HepG2 (cell line): Measurements from ENCODE around the gene OR2M3. TPM values are rescaled to one million over a fixed set of nuclear protein-coding genes. Genes with fewer than 3 reads are reported as not detected.

Source experiments
- ATAC-seq: fragments of 200-7000 bp; cut with Tn5 transposase; 3 replicates; pipeline ENCODE4 v1.9.1; 2020; ENCODE audit warnings: mild to moderate bottlenecking, moderate library complexity
- BruUV-seq: library from RNA; stranded (reverse); fragments of 400-500 nt; replicated peaks from 2 replicates; lab custom pipeline; 2021; lab: Mats Ljungman, UMichigan
- CTCF ChIA-PET: fragments of 300-600 bp; formaldehyde crosslinking; extraction: SDS; loops from one replicate; lab custom pipeline; 2021; ENCODE audit warnings: low total read pairs, inconsistent platforms, low intra/inter-chr PET ratio; lab: Yijun Ruan, JAX
- POLR2A ChIA-PET: fragments of 350-600 bp; sonication (Branson Sonifier 250); formaldehyde crosslinking; loops from one replicate; lab custom pipeline; 2020; ENCODE audit warnings: antibody characterized with exemption, inconsistent platforms; lab: Yijun Ruan, JAX
- DNase-seq: peaks from one replicate; pipeline ENCODE4 v3.0.0-alpha.2; 2015; ENCODE audit warnings: low spot score
- FAIRE-seq: peaks from 3 replicates; lab custom pipeline; 2011; peaks lifted over from hg19 to GRCh38; lab: Jason Lieb, UNC
- H2AFZ ChIP-seq: one replicate; pipeline ENCODE4 v1.6.1; 2011; ENCODE audit warnings: low read length, inconsistent platforms
- H3K27ac ChIP-seq: fragments of 300-600 bp; 3 replicates; pipeline ENCODE4 v1.8.0; 2011; ENCODE audit warnings: mixed run types, mild to moderate bottlenecking, mixed read lengths, low read length, inconsistent platforms; ENCODE audit not compliant: insufficient read depth; ENCODE audit errors: extremely low read length
- H3K27me3 ChIP-seq, 2 experiments: fragments of 200-600 bp in 1 of 2; 2 replicates in 1 of 2; 3 replicates in 1 of 2; pipeline versions ENCODE4 v1.6.0 to v1.8.0; 2011; ENCODE audit warnings: low read length in 2 of 2, mild to moderate bottlenecking in 2 of 2, moderate library complexity in 2 of 2, inconsistent platforms in 1 of 2; ENCODE audit not compliant: insufficient read depth in 2 of 2, control insufficient read depth in 1 of 2
- H3K36me3 ChIP-seq, 2 experiments: fragments of 200-600 bp in 1 of 2; replicated peaks in 1 of 2; 2 replicates in 1 of 2; 3 replicates in 1 of 2; pipeline versions ENCODE4 v1.5.1 to v1.8.0; 2011; ENCODE audit warnings: low read length in 2 of 2, inconsistent platforms in 1 of 2; ENCODE audit not compliant: insufficient read depth in 2 of 2, control insufficient read depth in 1 of 2
- H3K4me1 ChIP-seq: 2 replicates; pipeline ENCODE4 v1.5.1; 2012; ENCODE audit warnings: low read length, inconsistent platforms; ENCODE audit not compliant: insufficient read depth
- H3K4me2 ChIP-seq: 2 replicates; pipeline ENCODE4 v1.6.0; 2011; ENCODE audit warnings: low read depth, low read length, inconsistent platforms
- H3K4me3 ChIP-seq, 3 experiments: fragments of 200-600 bp in 1 of 3; sonication (generic), shearing (Covaris generic) in 1 of 3; replicated peaks in 1 of 3; 2 replicates each; pipeline ENCODE4 v1.5.1; 2011 to 2016; ENCODE audit warnings: low read length in 3 of 3, inconsistent platforms in 2 of 3, low read depth in 2 of 3, mild to moderate bottlenecking in 2 of 3, control low read depth in 1 of 3, mixed read lengths in 1 of 3; ENCODE audit not compliant: insufficient read depth in 1 of 3
- H3K79me2 ChIP-seq: one replicate; pipeline ENCODE4 v1.6.1; 2011; ENCODE audit warnings: low read length, inconsistent platforms; ENCODE audit not compliant: insufficient read depth
- H3K9ac ChIP-seq: 2 replicates; pipeline ENCODE4 v1.6.0; 2011; ENCODE audit warnings: mild to moderate bottlenecking, low read depth, low read length, inconsistent platforms; ENCODE audit not compliant: insufficient read depth
- H3K9me3 ChIP-seq: 2 replicates; pipeline ENCODE4 v1.5.1; 2012; ENCODE audit warnings: mild to moderate bottlenecking, low read length
- H4K20me1 ChIP-seq: 2 replicates; pipeline ENCODE4 v1.6.0; 2011; ENCODE audit warnings: inconsistent platforms, mild to moderate bottlenecking, low read length, moderate library complexity; ENCODE audit not compliant: insufficient read depth
- FOXP4 ChIP-seq: sonication (generic); formaldehyde crosslinking; IDR thresholded peaks from 2 replicates; pipeline ENCODE4 v1.4.0; 2020; ENCODE audit warnings: missing genetic modification reagents
- LCORL ChIP-seq, 2 experiments: fragments of 450-650 bp in 1 of 2; sonication (generic) in 1 of 2; formaldehyde crosslinking in 1 of 2; IDR thresholded peaks; 2 replicates each; pipeline versions ENCODE4 v1.5.0 to v1.6.1; 2017 to 2020; ENCODE audit warnings: antibody characterized with exemption in 1 of 2, missing genetic modification reagents in 1 of 2
- LRRFIP1 ChIP-seq: sonication (generic); formaldehyde crosslinking; conservative IDR thresholded peaks from 2 replicates; pipeline ENCODE4 v1.4.0; 2020; ENCODE audit warnings: missing genetic modification reagents
- NRL ChIP-seq: sonication (generic); formaldehyde crosslinking; IDR thresholded peaks from 2 replicates; pipeline ENCODE4 v1.5.0; 2020; ENCODE audit warnings: missing genetic modification reagents, mild to moderate bottlenecking, moderate library complexity, borderline replicate concordance
- POLR2AphosphoS2 ChIP-seq: IDR thresholded peaks from 2 replicates; pipeline ENCODE4 v1.6.1; 2011; ENCODE audit warnings: low read depth, low read length, improper control_type of control experiment
- TFDP1 ChIP-seq: IDR thresholded peaks from 2 replicates; pipeline ENCODE4 v1.6.1; 2016; ENCODE audit warnings: missing compliant biosample characterization, missing genetic modification reagents, borderline replicate concordance
- ZNF615 ChIP-seq: sonication (generic); formaldehyde crosslinking; IDR thresholded peaks from 2 replicates; pipeline ENCODE4 v1.5.0; 2020; ENCODE audit warnings: mild to moderate bottlenecking, missing genetic modification reagents, borderline replicate concordance
- ZNF780A ChIP-seq: sonication (generic); formaldehyde crosslinking; IDR thresholded peaks from 2 replicates; pipeline ENCODE4 v1.8.0; 2022; ENCODE audit warnings: mild to moderate bottlenecking, missing genetic modification reagents, moderate library complexity
- ZSCAN22 ChIP-seq: sonication (generic); formaldehyde crosslinking; IDR thresholded peaks from 2 replicates; pipeline ENCODE4 v1.4.0; 2020; ENCODE audit warnings: mild to moderate bottlenecking, missing genetic modification reagents
- WGBS: methylation state at CpG from one replicate; pipeline ENCODE4 v1.1.6; 2017; ENCODE audit warnings: low lambda C conversion rate; 5-methylcytosine and 5-hydroxymethylcytosine counted together
- in situ Hi-C: cut with HindIII; loops from 2 replicates; pipeline ENCODE4 v1.10.0; 2017; ENCODE audit warnings: low pct_unique_long_range_greater_than_20kb; ENCODE audit not compliant: extremely low pct_ligation_motif_present
- intact Hi-C: fragments of 100-400 bp; cut with micrococcal nuclease; formaldehyde crosslinking; loops from one replicate; pipeline ENCODE4 v1.10.0; 2022; ENCODE audit not compliant: unreplicated experiment
- polyA plus RNA-seq, 8 experiments: library from polyadenylated mRNA; depleted of rRNA in 3 of 8; stranded (reverse) in 7 of 8; unstranded in 1 of 8; fragments of >200 nt; fragmentation: Illumina TruSeq in 4 of 8; extraction: Trizol in 4 of 8; gene quantifications; 2 replicates each; pipeline versions ENCODE4 v1.2.1 to v1.2.3, GENCODE V29; 2011 to 2016; ENCODE audit warnings: low read depth in 4 of 8, missing spikeins in 1 of 8, mixed read lengths in 1 of 8; ENCODE audit not compliant: insufficient read depth in 1 of 8
- total RNA-seq, 5 experiments: library from RNA; depleted of rRNA; stranded (reverse); fragments of >200 nt; fragmentation: Illumina TruSeq; extraction: Trizol; gene quantifications; 2 replicates each; pipeline ENCODE4 v1.2.3, GENCODE V29; 2016; ENCODE audit warnings: low read depth in 1 of 5

The OR2M3 gene
- total and polyA plus RNA-seq, 2 of the 13 experiments (the other 11 are each of a cell fraction or from before 2014, with no cell fraction given), result not detected

- ChIA-PET CTCF (no interaction called here), POLR2A (no interaction called here)
- Histone ChIP-seq H4K20me1 (no peaks in the 10 kb centered on the region), H3K36me3 (no peaks in the 10 kb centered on the region), H2AFZ (no peak overlapping the region), H3K79me2 (no peaks in the 10 kb centered on the region), H3K4me1 (no peaks in the 10 kb centered on the region), H3K27ac (no peak overlapping the region), H3K9me3 (peaks cover 40% of the 10 kb centered on the region), H3K4me2 (no peak overlapping the region), H3K9ac (no peak overlapping the region), H3K27me3 (no peaks in the 10 kb centered on the region; a peak in 1 of 5 replicates), H3K4me3 (no peak overlapping the region)
- TF ChIP-seq TFDP1, result no peak
- no peak for TF ChIP-seq ZNF780A (CRISPR knock-in tag)
- no peak for TF ChIP-seq ZNF615 (CRISPR knock-in tag)
- TF ChIP-seq NRL, result no peak
- TF ChIP-seq LRRFIP1 (CRISPR knock-in tag), result no peak
- no peak for TF ChIP-seq POLR2AphosphoS2
- TF ChIP-seq FOXP4 (CRISPR knock-in tag), result no peak
- TF ChIP-seq ZSCAN22 (CRISPR knock-in tag), result no peak
- TF ChIP-seq LCORL (IDR thresholded peaks at IDR 0.05), result no peak
- TF ChIP-seq LCORL (CRISPR knock-in tag; IDR thresholded peaks at IDR 0.05), result no peak
- FAIRE-seq (no peak), ATAC-seq (no peak), DNase-seq (no peak)
- 43% methylated on average over 7 of the region's 12 CpGs for WGBS
- in situ Hi-C loops, result no loop called here
- intact Hi-C loops, result no loop called here
- BruUV-seq, result no TSS peak
Observed at GRCh38 chr1:248164031-248164430, 33.0 kb upstream of the OR2M3 start.
